ENCODE data around the gene C4BPB. TPM values are rescaled to one million over a fixed set of nuclear protein-coding genes. Genes with fewer than 3 reads are reported as not detected.

Gene C4BPB
- total and polyA plus RNA-seq, 2 donors (not counting 3 experiments of a cell fraction or from before 2014, with no cell fraction given) = not detected

GRCh38 chr1:207067185-207067584 lies 21.5 kb upstream of the C4BPB start:
- Histone ChIP-seq H3K27ac (ENCODE audit: insufficient read depth, low read depth, low read length) (no peak overlapping the region), H3K9ac (replicated peaks; ENCODE audit: extremely low read depth, insufficient read depth, low read length) (no peak overlapping the region), H2AFZ (ENCODE audit: low read depth, low read length) (no peak overlapping the region), H3K27me3 (ENCODE audit: control insufficient read depth in 2 of 2, insufficient read depth in 2 of 2, low read length in 2 of 2) (no peaks in the 10 kb centered on the region), H3K9me1 (replicated peaks; ENCODE audit: control insufficient read depth, extremely low read depth, insufficient read depth, low read length) (no peaks in the 10 kb centered on the region), H3K79me2 (ENCODE audit: control insufficient read depth, insufficient read depth, low read length) (no peaks in the 10 kb centered on the region), H3K4me1 (ENCODE audit: control insufficient read depth, extremely low read depth, insufficient read depth, low read length) (no peaks in the 10 kb centered on the region), H3K4me3 (replicated peaks in 1 of 3; ENCODE audit: insufficient read depth in 1 of 3, low read depth in 1 of 3, low read length in 3 of 3) (no peak overlapping the region), H3K4me2 (ENCODE audit: insufficient read depth, low read length) (no peak overlapping the region), H4K20me1 (replicated peaks; ENCODE audit: control insufficient read depth, extremely low read depth, insufficient read depth, low read length) (no peaks in the 10 kb centered on the region), H3K36me3 (ENCODE audit: control insufficient read depth in 2 of 2, extremely low read depth in 1 of 2, insufficient read depth in 2 of 2, low read length in 2 of 2) (no peaks in the 10 kb centered on the region), H3K9me3 (replicated peaks; ENCODE audit: control insufficient read depth, insufficient read depth, low read length) (no peaks in the 10 kb centered on the region)
- ChIA-PET POLR2A (no interaction called here), CTCF (interaction anchor here (1.6 kb wide), 1 partner anchor 13 kb away, joined by 6 read pairs; no protein-coding TSS in a partner anchor)
- BruUV-seq (replicated peaks) = no TSS peak
- intact Hi-C loops (cut with micrococcal nuclease) (no loop called here), dilution Hi-C loops (cut with MboI; ENCODE audit: extremely low pct_ligation_motif_present, low sequenced_read_pairs) (no loop called here)
- FAIRE-seq (no peak), DNase-seq (ENCODE audit: low read depth, low spot score) (no peak)
- TF ChIP-seq FOS (IDR thresholded peaks at IDR 0.05; ENCODE audit: borderline replicate concordance, insufficient read depth, low read length) = no peak
- no peak for TF ChIP-seq MYC (IDR thresholded peaks at IDR 0.05; ENCODE audit: low read depth, low read length)
- no peak for TF ChIP-seq CTCF (IDR thresholded peaks at IDR 0.05; ENCODE audit: extremely low read depth in 1 of 2, insufficient read depth in 1 of 2, low read depth in 1 of 2, low read length in 2 of 2)
- TF ChIP-seq JUN (IDR thresholded peaks at IDR 0.05; ENCODE audit: borderline replicate concordance, insufficient read depth, insufficient read length, low read depth) = no peak
- no peak for TF ChIP-seq POLR2A (IDR thresholded peaks at IDR 0.05; ENCODE audit: low read depth, low read length)
- no peak for TF ChIP-seq GATA2 (IDR thresholded peaks at IDR 0.05; ENCODE audit: insufficient read depth, insufficient read length, low read depth, low read length)
- TF ChIP-seq POLR2AphosphoS5 (IDR thresholded peaks at IDR 0.05; ENCODE audit: insufficient read depth, low read depth, low read length) = no peak
- no peak for TF ChIP-seq MAX (IDR thresholded peaks at IDR 0.05; ENCODE audit: insufficient read depth, insufficient read length)
